Endothelial cell of umbilical vein (primary cell): ENCODE measurements around the gene PLEKHO1. TPM values are rescaled to one million over a fixed set of nuclear protein-coding genes. Genes with fewer than 3 reads are reported as not detected.

Experiments
- BruUV-seq: library from RNA; stranded (reverse); fragments of 400-500 nt; replicated peaks from 2 replicates; lab custom pipeline; 2021; lab: Mats Ljungman, UMichigan
- CTCF ChIA-PET: fragments of 300-600, 350-600 bp; sonication (Branson Sonifier 250); formaldehyde crosslinking; loops from one replicate; lab custom pipeline; 2021; ENCODE audit warnings: antibody characterized with exemption, inconsistent platforms; lab: Charles Lee
- POLR2A ChIA-PET: fragments of 300-600, 350-600 bp; sonication (Branson Sonifier 250); formaldehyde crosslinking; loops from one replicate; lab custom pipeline; 2021; ENCODE audit warnings: antibody characterized with exemption, inconsistent platforms; lab: Charles Lee
- DNase-seq: peaks from one replicate; pipeline ENCODE4 v3.0.0-alpha.2; 2011; ENCODE audit warnings: low read depth, low spot score
- FAIRE-seq: peaks from 2 replicates; lab custom pipeline; 2011; peaks lifted over from hg19 to GRCh38; lab: Jason Lieb, UNC
- H2AFZ ChIP-seq: 2 replicates; pipeline ENCODE4 v1.6.0; 2012; ENCODE audit warnings: low read depth, low read length, control low read depth, inconsistent platforms
- H3K27ac ChIP-seq: 2 replicates; pipeline ENCODE4 v1.5.1; 2011; ENCODE audit warnings: low read depth, mild to moderate bottlenecking, control low read depth, low read length, moderate library complexity; ENCODE audit not compliant: insufficient read depth
- H3K27me3 ChIP-seq, 2 experiments: 2 replicates each; pipeline versions ENCODE4 v1.6.0 to v1.6.1; 2011; ENCODE audit warnings: low read length in 2 of 2, mixed read lengths in 1 of 2; ENCODE audit not compliant: control insufficient read depth in 2 of 2, insufficient read depth in 2 of 2
- H3K36me3 ChIP-seq, 2 experiments: 2 replicates in 1 of 2; 3 replicates in 1 of 2; pipeline ENCODE4 v1.5.1; 2011; ENCODE audit warnings: low read length in 2 of 2, mild to moderate bottlenecking in 1 of 2, moderate library complexity in 1 of 2; ENCODE audit not compliant: control insufficient read depth in 2 of 2, insufficient read depth in 2 of 2; ENCODE audit errors: extremely low read depth in 1 of 2
- H3K4me1 ChIP-seq: 3 replicates; pipeline ENCODE4 v1.5.1; 2011; ENCODE audit warnings: mild to moderate bottlenecking, low read length; ENCODE audit not compliant: control insufficient read depth, insufficient read depth; ENCODE audit errors: extremely low read depth
- H3K4me2 ChIP-seq: 2 replicates; pipeline ENCODE4 v1.6.1; 2011; ENCODE audit warnings: low read length, control low read depth, mixed read lengths; ENCODE audit not compliant: insufficient read depth
- H3K4me3 ChIP-seq, 3 experiments: fragments of 200-600 bp in 1 of 3; sonication (generic), shearing (Covaris generic) in 1 of 3; replicated peaks in 1 of 3; 2 replicates each; pipeline ENCODE4 v1.5.1; 2011 to 2016; ENCODE audit warnings: control low read depth in 3 of 3, low read length in 3 of 3, mild to moderate bottlenecking in 2 of 3, inconsistent platforms in 1 of 3, low read depth in 1 of 3, moderate library complexity in 1 of 3; ENCODE audit not compliant: insufficient read depth in 1 of 3
- H3K79me2 ChIP-seq: 2 replicates; pipeline ENCODE4 v1.6.0; 2012; ENCODE audit warnings: low read length, inconsistent platforms; ENCODE audit not compliant: control insufficient read depth, insufficient read depth
- H3K9ac ChIP-seq: replicated peaks from 2 replicates; pipeline ENCODE3; 2011; ENCODE audit warnings: low read length, control low read depth; ENCODE audit not compliant: insufficient read depth; ENCODE audit errors: extremely low read depth
- H3K9me1 ChIP-seq: replicated peaks from 3 replicates; pipeline ENCODE4 v1.6.0; 2011; ENCODE audit warnings: mild to moderate bottlenecking, low read length; ENCODE audit not compliant: control insufficient read depth, insufficient read depth; ENCODE audit errors: extremely low read depth
- H3K9me3 ChIP-seq: replicated peaks from 2 replicates; pipeline ENCODE4 v1.5.1; 2012; ENCODE audit warnings: low read length, inconsistent platforms; ENCODE audit not compliant: control insufficient read depth, insufficient read depth
- H4K20me1 ChIP-seq: replicated peaks from 2 replicates; pipeline ENCODE3; 2011; ENCODE audit warnings: mild to moderate bottlenecking, low read length; ENCODE audit not compliant: control insufficient read depth, insufficient read depth; ENCODE audit errors: extremely low read depth
- CTCF ChIP-seq, 2 donors: IDR thresholded peaks; 1 replicate in 1 of 2; 2 replicates in 1 of 2; pipeline ENCODE4 v1.5.1; 2011; ENCODE audit warnings: low read length in 2 of 2, mild to moderate bottlenecking in 2 of 2, moderate library complexity in 2 of 2, control low read depth in 1 of 2, inconsistent platforms in 1 of 2, low read depth in 1 of 2; ENCODE audit not compliant: insufficient read depth in 1 of 2; ENCODE audit errors: extremely low read depth in 1 of 2
- EZH2 ChIP-seq: IDR thresholded peaks from 2 replicates; pipeline ENCODE4 v1.6.1; 2012; ENCODE audit warnings: borderline replicate concordance, low read depth, mild to moderate bottlenecking, moderate library complexity, low read length, inconsistent platforms; ENCODE audit not compliant: severe bottlenecking
- FOS ChIP-seq: IDR thresholded peaks from 2 replicates; pipeline ENCODE4 v1.6.1; 2011; ENCODE audit warnings: mild to moderate bottlenecking, low read length, moderate library complexity, borderline replicate concordance; ENCODE audit not compliant: insufficient read depth
- GATA2 ChIP-seq: IDR thresholded peaks from 2 replicates; pipeline ENCODE4 v1.7.0; 2011; ENCODE audit warnings: low read depth, mild to moderate bottlenecking, moderate library complexity, mixed read lengths, low read length; ENCODE audit not compliant: insufficient read length, insufficient read depth
- JUN ChIP-seq: IDR thresholded peaks from 2 replicates; pipeline ENCODE4 v1.6.1; 2011; ENCODE audit warnings: borderline replicate concordance, low read depth; ENCODE audit not compliant: insufficient read length, insufficient read depth
- MAX ChIP-seq: IDR thresholded peaks from 2 replicates; pipeline ENCODE4 v1.6.1; 2011; ENCODE audit not compliant: insufficient read depth, insufficient read length
- MYC ChIP-seq: IDR thresholded peaks from one replicate; pipeline ENCODE4 v1.6.1; 2011; ENCODE audit warnings: mild to moderate bottlenecking, low read depth, low read length
- POLR2A ChIP-seq: IDR thresholded peaks from 2 replicates; pipeline ENCODE4 v1.6.1; 2012; ENCODE audit warnings: low read depth, mild to moderate bottlenecking, control low read depth, low read length
- POLR2AphosphoS5 ChIP-seq: IDR thresholded peaks from 2 replicates; pipeline ENCODE4 v1.6.1; 2012; ENCODE audit warnings: low read depth, mild to moderate bottlenecking, control low read depth, low read length, moderate library complexity; ENCODE audit not compliant: insufficient read depth
- dilution Hi-C: fragments of 300-500 bp; cut with MboI; formaldehyde crosslinking; loops from one replicate; pipeline ENCODE4 v1.15.0; 2019; ENCODE audit warnings: low sequenced_read_pairs; ENCODE audit not compliant: extremely low pct_ligation_motif_present
- intact Hi-C: fragments of 100-400 bp; cut with micrococcal nuclease; formaldehyde crosslinking; loops from one replicate; pipeline ENCODE4 v1.10.0; 2022
- polyA plus RNA-seq, 4 experiments: library from polyadenylated mRNA; depleted of rRNA in 3 of 4; stranded (reverse) in 3 of 4; unstranded in 1 of 4; fragments of >200 nt; gene quantifications; 2 replicates each; pipeline versions ENCODE4 v1.2.1 to v1.2.3, GENCODE V29; 2011 to 2012; ENCODE audit warnings: missing spikeins in 1 of 4
- total RNA-seq: library from RNA; stranded (reverse); gene quantifications from 2 replicates; pipeline ENCODE4 v1.2.3, GENCODE V29; 2021

The PLEKHO1 gene
- total and polyA plus RNA-seq, 2 donors (not counting 3 experiments of a cell fraction or from before 2014, with no cell fraction given): 59.8 to 101 TPM

GRCh38 chr1:150182247-150182646 is 32.5 kb downstream of the PLEKHO1 start:
- Histone ChIP-seq H3K4me2 (no peak overlapping the region), H3K4me3 (no peak overlapping the region), H3K27ac (no peak overlapping the region), H3K9me3 (no peaks in the 10 kb centered on the region), H3K36me3 (no peaks in the 10 kb centered on the region), H3K27me3 (no peaks in the 10 kb centered on the region), H3K9ac (no peak overlapping the region), H3K4me1 (no peaks in the 10 kb centered on the region), H2AFZ (no peak overlapping the region), H3K9me1 (no peaks in the 10 kb centered on the region), H3K79me2 (no peaks in the 10 kb centered on the region), H4K20me1 (no peaks in the 10 kb centered on the region)
- no TSS peak for BruUV-seq
- intact Hi-C loops (no loop called here), dilution Hi-C loops (no loop called here)
- DNase-seq: no peak
- no peak for FAIRE-seq
- TF ChIP-seq FOS (no peak), POLR2A (no peak), POLR2AphosphoS5 (no peak), GATA2 (no peak), EZH2 (no peak), JUN (no peak), MAX (no peak), MYC (no peak), CTCF (IDR thresholded peaks at IDR 0.05; ENCODE audit: extremely low read depth in 1 of 2, insufficient read depth in 1 of 2, low read depth in 1 of 2, low read length in 2 of 2) (no peak)
- ChIA-PET POLR2A (no interaction called here), CTCF (interaction anchor here (1.0 to 1.7 kb wide), 3 partner anchors 11 to 109 kb away, joined by 3 to 6 read pairs (median 5); no protein-coding TSS in a partner anchor)
